Measurements from ENCODE around the gene CFTR. TPM values are rescaled to one million over a fixed set of nuclear protein-coding genes. Genes with fewer than 3 reads are reported as not detected.

CFTR gene
- total RNA-seq, 1 experiment from 2014 or later: 0.19 TPM

DNA sequence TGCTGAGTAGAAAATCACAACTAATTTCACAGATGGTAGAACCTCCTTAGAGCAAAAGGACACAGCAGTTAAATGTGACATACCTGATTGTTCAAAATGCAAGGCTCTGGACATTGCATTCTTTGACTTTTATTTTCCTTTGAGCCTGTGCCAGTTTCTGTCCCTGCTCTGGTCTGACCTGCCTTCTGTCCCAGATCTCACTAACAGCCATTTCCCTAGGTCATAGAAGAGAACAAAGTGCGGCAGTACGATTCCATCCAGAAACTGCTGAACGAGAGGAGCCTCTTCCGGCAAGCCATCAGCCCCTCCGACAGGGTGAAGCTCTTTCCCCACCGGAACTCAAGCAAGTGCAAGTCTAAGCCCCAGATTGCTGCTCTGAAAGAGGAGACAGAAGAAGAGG, 186.9 kb downstream of the CFTR start:
- Histone ChIP-seq H3K27me3 (replicated peaks; ENCODE audit: insufficient read depth, low read depth, low read length, poor library complexity) (no peaks in the 10 kb centered on the region), H3K27ac (ENCODE audit: low read depth, low read length, poor library complexity, severe bottlenecking) (no peak overlapping the region), H3K36me3 (ENCODE audit: insufficient read depth, low read length, poor library complexity, severe bottlenecking) (no peaks in the 10 kb centered on the region), H3K4me1 (ENCODE audit: insufficient read depth, low read length, poor library complexity, severe bottlenecking) (no peaks in the 10 kb centered on the region), H3K4me3 (ENCODE audit: low read depth, low read length, poor library complexity, severe bottlenecking) (no peak overlapping the region), H3K9me3 (ENCODE audit: low read depth, low read length, poor library complexity, severe bottlenecking) (no peaks in the 10 kb centered on the region)
- intact Hi-C loops (cut with micrococcal nuclease; ENCODE audit: unreplicated experiment): no loop called here
- ChIA-PET CTCF (no interaction called here), POLR2A (ENCODE audit: low non-redundant PET) (no interaction called here)
- DNase-seq (ENCODE audit: low spot score): no peak
- no peak for TF ChIP-seq EZH2 (IDR thresholded peaks at IDR 0.05; ENCODE audit: borderline replicate concordance, low read depth, low read length, poor library complexity, severe bottlenecking)
- TF ChIP-seq CTCF (conservative IDR thresholded peaks at IDR 0.05; ENCODE audit: low read depth, low read length): no peak
- BruUV-seq (replicated peaks): no TSS peak

DNA sequence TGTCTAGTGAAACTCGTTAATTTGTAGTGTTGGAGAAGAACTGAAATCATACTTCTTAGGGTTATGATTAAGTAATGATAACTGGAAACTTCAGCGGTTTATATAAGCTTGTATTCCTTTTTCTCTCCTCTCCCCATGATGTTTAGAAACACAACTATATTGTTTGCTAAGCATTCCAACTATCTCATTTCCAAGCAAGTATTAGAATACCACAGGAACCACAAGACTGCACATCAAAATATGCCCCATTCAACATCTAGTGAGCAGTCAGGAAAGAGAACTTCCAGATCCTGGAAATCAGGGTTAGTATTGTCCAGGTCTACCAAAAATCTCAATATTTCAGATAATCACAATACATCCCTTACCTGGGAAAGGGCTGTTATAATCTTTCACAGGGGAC, 187.6 kb downstream of the CFTR start:
- Histone ChIP-seq H3K9me3 (ENCODE audit: low read depth, low read length, poor library complexity, severe bottlenecking) (no peaks in the 10 kb centered on the region), H3K4me3 (ENCODE audit: low read depth, low read length, poor library complexity, severe bottlenecking) (no peak overlapping the region), H3K27ac (ENCODE audit: low read depth, low read length, poor library complexity, severe bottlenecking) (no peak overlapping the region), H3K27me3 (replicated peaks; ENCODE audit: insufficient read depth, low read depth, low read length, poor library complexity) (no peaks in the 10 kb centered on the region), H3K36me3 (ENCODE audit: insufficient read depth, low read length, poor library complexity, severe bottlenecking) (no peaks in the 10 kb centered on the region), H3K4me1 (ENCODE audit: insufficient read depth, low read length, poor library complexity, severe bottlenecking) (no peaks in the 10 kb centered on the region)
- no peak for TF ChIP-seq CTCF (conservative IDR thresholded peaks at IDR 0.05; ENCODE audit: low read depth, low read length)
- no peak for TF ChIP-seq EZH2 (IDR thresholded peaks at IDR 0.05; ENCODE audit: borderline replicate concordance, low read depth, low read length, poor library complexity, severe bottlenecking)
- no peak for DNase-seq (ENCODE audit: low spot score)
- CTCF ChIA-PET: no interaction called here
- intact Hi-C loops (cut with micrococcal nuclease; ENCODE audit: unreplicated experiment): no loop called here
- BruUV-seq (replicated peaks): no TSS peak
- POLR2A ChIA-PET (ENCODE audit: low non-redundant PET): no interaction called here

DNA sequence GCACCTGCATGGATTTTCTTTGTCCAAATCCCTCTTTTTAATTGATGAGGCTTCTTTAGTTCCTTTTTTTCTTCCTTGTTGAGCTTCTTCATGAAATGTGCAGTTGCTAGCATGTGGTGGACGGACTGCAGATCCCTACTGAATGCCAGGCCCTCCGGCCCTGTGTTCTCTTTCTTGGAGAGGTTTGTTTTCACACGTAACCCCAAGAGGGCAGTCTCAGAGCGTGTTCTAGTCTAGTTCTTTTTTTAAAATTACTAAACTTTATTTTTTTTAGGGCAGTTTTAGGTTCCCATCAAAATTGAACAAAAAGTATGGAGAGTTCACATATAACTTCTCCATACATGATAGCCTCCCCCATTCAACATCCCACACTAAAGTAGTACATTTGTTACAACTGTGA, 190.0 kb downstream of the CFTR start:
- no peak overlapping the region for H3K4me3 ChIP-seq (ENCODE audit: low read depth, low read length, poor library complexity, severe bottlenecking)
- no peaks in the 10 kb centered on the region for H3K4me1 ChIP-seq (ENCODE audit: insufficient read depth, low read length, poor library complexity, severe bottlenecking)
- POLR2A ChIA-PET (ENCODE audit: low non-redundant PET): no interaction called here
- no peaks in the 10 kb centered on the region for H3K9me3 ChIP-seq (ENCODE audit: low read depth, low read length, poor library complexity, severe bottlenecking)
- no peaks in the 10 kb centered on the region for H3K36me3 ChIP-seq (ENCODE audit: insufficient read depth, low read length, poor library complexity, severe bottlenecking)
- intact Hi-C loops (cut with micrococcal nuclease; ENCODE audit: unreplicated experiment): loop anchor here (5.0 kb wide), 1 partner anchor 268 kb away; no protein-coding TSS in a partner anchor
- DNase-seq (ENCODE audit: low spot score): peak; percentile 12
- CTCF ChIA-PET: no interaction called here
- no TSS peak for BruUV-seq (replicated peaks)
- H3K27ac ChIP-seq (ENCODE audit: low read depth, low read length, poor library complexity, severe bottlenecking): no peak overlapping the region
- H3K27me3 ChIP-seq (replicated peaks; ENCODE audit: insufficient read depth, low read depth, low read length, poor library complexity): no peaks in the 10 kb centered on the region
- TF ChIP-seq EZH2 (IDR thresholded peaks at IDR 0.05; ENCODE audit: borderline replicate concordance, low read depth, low read length, poor library complexity, severe bottlenecking) (no peak), CTCF (conservative IDR thresholded peaks at IDR 0.05; ENCODE audit: low read depth, low read length) (no peak; the same call in 1 of the 2 replicates)

All from A673 (cell line).